GM21381 (cell line): Measurements from ENCODE around the gene IFT80.
A peak's percentile ranks its signal among the peaks of the same experiment; 100 is the strongest.

ENCODE experiments used
- ATAC-seq: cut with Tn5 transposase; IDR thresholded peaks from one replicate; pipeline ENCODE4 v1.9.1; 2021; ENCODE audit warnings: mild to moderate bottlenecking, moderate library complexity; ENCODE audit not compliant: unreplicated experiment

Gene IFT80

DNA sequence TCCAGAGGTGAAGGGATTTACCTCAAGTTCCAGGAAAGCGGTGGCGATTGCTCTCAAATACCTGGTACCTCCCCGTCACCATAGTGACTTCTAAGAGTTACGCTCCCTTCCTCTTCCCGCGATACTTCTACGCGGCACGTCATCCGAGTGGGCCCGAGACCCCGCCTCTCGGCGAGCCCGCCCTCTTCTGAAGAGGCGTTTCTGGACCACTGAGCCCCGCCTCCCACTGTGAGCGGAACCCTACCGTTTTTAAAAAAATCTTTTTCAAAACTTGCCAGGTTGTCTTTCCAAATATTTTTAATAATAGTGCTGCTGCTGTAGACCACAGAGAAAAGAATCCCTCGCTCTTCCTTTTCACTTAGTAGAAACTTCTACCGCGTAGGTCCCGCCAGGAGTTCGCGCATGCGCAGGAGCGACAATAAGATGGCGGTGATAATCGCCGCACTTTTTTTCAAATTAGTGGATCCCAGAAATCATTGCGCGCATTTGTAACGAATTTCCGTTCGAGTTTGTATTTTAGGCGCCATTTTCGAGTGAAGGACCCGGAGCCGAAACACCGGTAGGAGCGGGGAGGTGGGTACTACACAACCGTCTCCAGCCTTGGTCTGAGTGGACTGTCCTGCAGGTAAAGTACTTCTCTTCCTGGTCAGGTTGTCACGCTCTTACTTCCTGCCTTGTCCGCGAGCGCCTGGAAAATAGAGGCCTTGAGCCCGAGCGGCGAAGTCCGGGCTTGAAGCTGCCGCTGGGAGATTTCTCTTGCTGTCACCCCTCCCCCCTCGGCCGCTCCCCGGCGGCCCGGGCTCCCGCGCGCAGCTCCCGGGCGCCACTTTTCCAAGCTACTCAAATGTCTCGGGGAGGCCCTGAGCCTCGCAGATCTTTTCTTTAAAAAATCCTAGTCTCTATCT is at the start of gene IFT80, which contains the start of gene SMC4:
Gene IFT80 (minus strand): TSS at position 101 of the 905 bp plus-strand sequence. CDS start 14,625 bp downstream, outside the sequence.
Gene SMC4 (plus strand): TSS at position 526 of the 905 bp plus-strand sequence. CDS start 1,177 bp downstream, outside the sequence.
- ATAC-seq, result peak; percentile 91

DNA sequence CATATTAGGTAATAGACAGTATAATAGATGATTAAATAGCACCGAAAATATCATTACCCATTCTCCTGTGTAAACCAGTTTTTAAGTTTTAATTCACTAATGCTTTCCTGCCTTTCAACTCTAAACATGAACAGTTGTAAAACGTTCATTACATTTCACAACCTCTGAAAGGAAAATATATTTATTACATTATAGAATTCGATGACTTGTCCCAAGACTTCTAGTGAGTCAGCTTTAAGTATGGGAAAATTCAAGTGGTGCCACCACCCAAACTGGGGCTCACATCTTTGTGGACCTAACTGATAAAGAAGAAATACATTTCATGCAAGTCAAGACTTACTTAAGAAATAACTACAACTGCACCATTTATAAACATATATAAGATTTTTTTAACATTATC is 48.5 kb upstream of the IFT80 start:
- no peak for ATAC-seq

GRCh38 chr3:160446522-160447056 is 47.6 kb upstream of the IFT80 start:
- ATAC-seq, result no peak

DNA sequence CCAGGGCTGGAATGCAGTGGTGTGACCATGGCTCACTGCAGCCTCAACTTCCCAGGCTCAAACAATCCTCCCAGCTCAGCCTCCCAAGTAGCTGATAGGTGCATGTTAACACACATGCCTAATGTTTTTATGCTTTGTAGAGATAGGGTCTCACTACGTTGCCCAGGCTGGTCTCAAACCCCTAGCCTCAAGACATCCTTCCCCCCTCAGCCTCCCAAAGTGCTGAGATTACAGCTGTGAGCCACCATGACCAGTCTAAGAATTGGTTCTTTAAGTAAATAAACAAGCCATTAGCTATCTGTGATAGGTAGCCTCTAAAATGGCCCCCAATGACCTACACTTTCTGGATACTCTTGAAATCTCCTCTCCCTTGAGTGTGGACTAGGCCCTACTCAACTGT is 46.8 kb upstream of the IFT80 start:
- no peak for ATAC-seq

DNA sequence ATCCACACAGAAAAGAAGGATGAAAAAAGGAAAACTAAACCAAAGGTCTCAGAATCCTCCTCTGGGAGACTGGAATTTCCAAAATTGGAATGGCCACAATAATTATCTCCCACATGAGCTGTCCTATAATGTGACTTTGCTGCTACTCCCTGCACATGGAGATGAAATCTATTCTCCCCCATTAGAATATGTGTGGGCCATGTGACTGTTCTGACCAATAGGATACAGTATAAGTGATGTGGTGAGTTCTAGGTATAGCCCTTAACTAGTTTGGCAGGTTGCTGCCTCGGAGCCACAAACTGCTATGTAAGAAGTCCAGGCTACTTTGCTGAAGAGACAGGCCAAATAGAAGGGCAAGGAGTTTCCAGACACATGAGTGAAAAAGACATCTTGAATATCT is 45.4 kb upstream of the IFT80 start:
- no peak for ATAC-seq

DNA sequence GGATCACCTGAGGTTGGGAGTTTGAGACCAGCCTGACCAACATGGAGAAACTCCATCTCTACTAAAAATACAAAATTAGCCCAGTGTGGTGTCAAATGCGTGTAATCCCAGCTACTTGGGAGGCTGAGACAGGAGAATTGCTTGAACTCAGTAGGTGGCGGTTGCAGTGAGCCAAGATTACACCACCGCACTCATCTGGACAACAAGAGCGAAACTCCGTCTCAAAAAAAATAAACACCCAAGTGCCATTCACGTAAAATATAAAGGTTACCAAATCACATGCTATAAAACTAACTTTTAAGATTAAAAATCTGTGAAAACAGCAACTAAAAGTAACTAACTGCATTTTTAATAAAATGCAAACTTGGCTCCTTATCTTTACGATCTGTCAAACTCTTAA is 41.7 kb upstream of the IFT80 start:
- ATAC-seq, result no peak

DNA sequence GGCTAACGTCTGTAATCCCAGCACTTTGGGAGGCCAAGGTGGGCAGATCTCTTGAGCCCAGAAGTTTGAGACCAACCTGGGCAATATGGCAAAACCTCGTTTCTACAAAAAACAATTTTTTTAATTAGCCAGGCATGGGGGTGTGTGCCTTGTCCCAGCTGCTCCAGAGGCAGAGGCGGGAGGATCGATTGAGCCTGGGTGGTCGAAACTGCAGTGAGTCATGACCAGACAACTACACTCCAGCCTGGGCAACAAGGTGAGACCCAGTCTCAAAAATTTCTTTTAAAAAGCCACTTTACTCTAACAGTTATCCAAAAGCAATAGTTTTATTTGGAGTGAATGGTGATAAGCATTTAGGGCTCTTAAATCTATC is 38.0 kb upstream of the IFT80 start:
- no peak for ATAC-seq

DNA sequence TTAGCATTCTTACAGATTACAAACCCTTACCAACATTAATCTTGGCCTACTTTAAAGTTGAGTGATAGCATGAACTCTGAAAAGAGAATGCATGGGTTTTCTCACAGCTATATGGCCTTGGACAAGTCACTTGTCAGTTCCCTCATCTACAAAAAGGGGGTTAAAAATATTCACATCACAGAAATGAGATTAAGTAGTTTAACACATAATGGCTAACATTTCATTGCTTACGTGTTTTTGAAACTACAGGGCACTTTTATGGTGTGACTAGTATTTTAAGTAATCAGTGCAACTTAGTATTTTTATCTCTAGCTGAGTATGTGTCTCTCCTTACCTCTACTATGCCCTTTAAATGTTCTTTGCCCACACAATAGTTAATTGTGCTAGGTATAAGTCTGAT is 36.7 kb upstream of the IFT80 start:
- ATAC-seq, result no peak

DNA sequence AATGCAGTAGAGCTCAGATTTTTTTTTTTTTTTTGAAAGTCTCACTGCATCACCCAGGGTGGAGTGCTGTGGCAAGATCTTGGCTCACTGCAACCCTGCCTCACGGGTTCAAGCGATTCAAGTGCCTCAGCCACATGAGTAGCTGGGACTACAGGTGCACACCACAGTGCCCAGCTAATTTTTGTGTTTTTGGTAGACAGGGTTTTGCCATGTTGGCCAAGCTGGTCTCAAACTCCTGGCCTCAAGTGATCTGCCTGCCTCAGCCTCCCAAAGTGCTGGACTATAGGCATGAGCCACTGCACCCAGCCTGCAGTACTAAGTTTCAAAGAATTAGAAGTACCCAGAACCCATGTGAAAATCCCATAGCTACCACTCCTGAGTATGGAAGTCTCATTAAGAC is 36.1 kb upstream of the IFT80 start:
- ATAC-seq, result no peak

GRCh38 chr3:160434071-160434470 is 35.0 kb upstream of the IFT80 start:
- ATAC-seq, result no peak

DNA sequence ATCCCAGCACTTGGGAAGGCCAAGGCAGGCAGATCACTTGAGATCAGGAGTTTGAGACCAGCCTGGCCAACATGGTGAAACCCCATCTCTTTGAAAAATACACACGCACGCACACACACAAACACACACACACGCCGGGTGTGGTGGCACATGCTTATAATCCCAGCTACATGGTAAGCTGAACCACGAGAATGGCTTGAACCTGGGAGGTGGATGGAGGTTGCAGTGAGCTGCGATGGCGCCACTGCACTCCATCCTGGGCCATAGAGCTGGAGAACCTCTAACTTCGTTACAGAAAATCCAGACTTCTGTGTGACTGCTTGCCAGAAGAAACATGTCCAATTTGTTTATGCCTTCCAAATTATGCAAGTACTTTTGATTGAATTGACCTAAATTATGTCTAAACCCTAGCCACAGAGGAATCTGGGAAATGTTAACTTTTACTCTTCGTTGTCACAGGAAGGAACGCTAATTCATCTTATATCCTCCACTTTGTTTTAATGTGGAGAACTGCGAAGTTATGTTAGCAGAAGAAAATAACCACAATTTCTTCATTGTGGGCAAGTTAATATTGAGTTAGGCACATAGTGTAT is 28.9 kb upstream of the IFT80 start:
- ATAC-seq, result no peak

GRCh38 chr3:160417311-160417710 is 18.3 kb upstream of the IFT80 start:
- no peak for ATAC-seq

DNA sequence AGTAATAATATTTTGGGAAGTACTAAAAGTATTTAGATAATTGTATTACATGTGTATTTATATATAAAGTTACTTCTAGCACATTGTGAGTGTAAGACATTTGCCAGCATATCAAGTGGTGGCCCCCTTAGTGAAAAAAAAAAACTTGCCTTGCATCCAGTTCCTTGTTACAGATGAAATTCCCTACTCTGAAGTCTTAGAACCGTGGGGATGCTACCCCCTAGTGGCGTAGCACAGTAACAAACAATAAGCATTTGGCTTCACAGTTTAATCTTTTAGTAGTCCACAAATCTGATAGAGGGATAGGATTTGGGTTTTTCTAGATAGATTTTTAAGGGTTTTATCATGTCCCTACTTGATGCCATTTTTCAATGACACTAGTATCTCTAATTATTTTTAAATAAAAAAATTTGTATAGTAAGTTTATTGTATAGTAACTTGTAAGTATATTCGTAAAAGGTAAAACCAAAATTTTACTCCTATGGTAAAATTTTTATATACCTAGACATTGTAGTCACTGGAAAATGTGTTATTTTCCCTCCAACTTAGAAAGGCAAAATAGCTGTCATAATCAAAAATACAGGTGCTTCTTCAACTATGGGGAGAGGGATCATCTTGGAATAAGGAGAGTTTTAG is 14.7 kb upstream of the IFT80 start:
- ATAC-seq, result peak; percentile 67

DNA sequence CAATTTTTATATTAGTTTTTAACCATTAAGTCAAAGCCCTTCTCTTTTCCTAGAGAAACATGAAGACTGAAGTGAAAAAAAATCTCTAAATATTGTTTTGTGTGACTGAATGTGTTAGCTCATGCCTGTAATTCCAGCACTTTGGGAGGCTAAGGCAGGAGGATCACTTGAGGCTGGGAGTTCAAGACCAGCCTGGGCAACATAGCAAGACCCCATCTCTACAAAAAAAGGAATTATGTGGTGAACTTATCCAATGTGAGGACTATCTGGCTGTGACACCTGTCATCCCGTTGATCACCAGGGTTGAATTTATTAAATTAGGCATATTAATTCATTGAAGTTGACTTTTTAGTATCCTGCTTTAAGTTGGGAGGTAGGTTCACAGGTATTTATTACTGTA is 13.5 kb upstream of the IFT80 start:
- ATAC-seq, result no peak

- ATAC-seq, result no peak
Measured at GRCh38 chr3:160409812-160410610, 11.0 kb upstream of the IFT80 start.

DNA sequence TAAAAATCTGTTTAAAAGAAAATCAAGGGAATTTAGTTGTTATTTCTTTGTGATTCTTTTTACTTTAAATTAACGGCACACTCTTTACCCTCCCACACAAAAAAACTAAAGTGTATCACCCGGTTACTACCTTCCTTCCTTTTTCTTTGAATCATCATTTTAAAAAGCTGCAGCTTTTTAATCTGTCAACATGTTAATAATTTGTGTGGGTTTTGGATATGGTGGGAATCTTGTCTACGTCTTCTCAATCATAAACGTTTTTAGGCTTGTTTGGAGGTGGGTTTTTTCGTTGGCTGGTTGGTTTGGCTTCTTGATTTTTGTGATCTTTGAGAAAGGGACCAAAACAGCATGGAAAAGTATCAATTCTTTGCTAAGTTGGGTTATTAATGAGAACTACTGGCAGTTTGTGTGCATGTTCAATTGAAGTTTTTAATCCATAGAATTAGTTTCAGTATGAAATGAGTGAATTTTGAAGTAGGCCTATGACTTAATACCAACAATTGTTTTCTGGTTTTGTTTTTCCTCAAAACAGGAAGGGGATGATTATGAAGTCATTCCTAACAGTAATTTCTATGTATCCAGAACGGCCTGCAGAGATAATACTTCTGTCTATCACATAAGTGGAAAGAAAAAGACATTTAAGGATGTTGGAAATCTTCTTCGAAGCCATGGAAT is 4.9 kb upstream of the IFT80 start:
- ATAC-seq, result no peak

DNA sequence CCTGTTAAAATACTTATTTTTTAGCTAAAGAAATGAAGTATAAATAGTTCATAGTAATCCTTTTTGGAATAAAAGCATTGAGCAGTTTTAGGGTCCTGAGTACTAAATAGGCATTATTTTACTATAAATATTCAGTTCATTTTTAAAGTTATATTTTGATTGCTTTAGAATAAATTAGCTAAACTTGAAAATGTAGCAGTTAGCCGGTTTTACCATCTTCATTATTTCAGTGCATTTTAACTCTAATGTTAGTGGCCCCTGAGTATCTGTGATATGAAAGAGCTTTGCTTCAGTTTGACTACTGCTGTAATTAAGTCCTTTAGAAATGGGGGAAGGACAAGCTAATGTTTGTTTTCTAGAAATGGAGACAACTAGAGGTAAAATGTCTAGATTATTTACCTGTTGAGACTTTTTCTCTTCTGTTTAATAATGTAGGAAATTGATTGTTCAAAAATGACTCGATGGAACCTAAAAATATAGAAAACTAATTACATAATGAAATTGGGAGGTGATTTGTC is 4.1 kb upstream of the IFT80 start:
- no peak for ATAC-seq

DNA sequence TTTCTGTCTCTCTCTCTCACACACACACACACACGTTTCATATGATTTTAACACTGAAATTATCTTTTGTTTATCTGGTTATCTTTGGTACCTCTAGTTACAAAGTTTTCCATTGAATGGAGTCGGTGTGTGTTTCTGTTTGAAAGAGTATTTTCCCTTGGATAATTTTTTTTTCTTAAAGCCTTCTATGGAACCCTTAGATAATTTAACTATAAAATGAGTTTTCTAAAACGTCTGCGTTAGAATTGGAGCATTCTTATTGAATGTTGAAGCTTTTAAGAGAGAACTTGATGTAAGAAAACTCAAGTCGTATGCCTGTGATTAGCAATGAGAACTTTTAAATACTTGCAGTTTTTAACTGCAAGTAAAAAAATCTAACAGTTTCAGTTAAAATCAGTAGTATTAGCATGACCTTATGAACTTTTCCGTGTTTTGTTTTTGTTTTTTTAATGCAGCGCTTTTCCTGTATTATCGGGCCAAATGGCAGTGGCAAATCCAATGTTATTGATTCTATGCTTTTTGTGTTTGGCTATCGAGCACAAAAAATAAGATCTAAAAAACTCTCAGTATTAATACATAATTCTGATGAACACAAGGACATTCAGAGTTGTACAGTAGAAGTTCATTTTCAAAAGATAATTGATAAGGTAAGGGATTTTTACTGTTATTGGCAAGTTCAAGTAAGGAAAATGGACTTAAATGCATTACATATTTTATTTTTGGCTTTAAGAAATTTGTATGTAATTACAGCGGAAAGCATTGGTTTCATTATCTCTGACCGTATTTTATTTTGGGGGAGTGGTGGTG is 3.4 kb upstream of the IFT80 start:
- ATAC-seq, result no peak
